GOT3 (cell line): ENCODE data around the gene CMTM4.
"Not testable (repeated sequence)": the region's sequence is repeated elsewhere in the genome, so short reads cannot be mapped to it uniquely, and the experiment has no call there.

ENCODE experiments used
- DNase-seq: peaks from one replicate; lab custom pipeline; 2025; ENCODE audit warnings: mixed read lengths; lab: John Stamatoyannopoulos, UW

Gene CMTM4

GRCh38 chr16:66616169-66616568, 80.4 kb downstream of the CMTM4 start:
- no peak for DNase-seq

GRCh38 chr16:66614161-66614802, 82.3 kb downstream of the CMTM4 start:
- DNase-seq, result no peak

- DNase-seq, result no peak
These were observed 84.1 kb downstream of the CMTM4 start for GRCh38 chr16:66612422-66612821.

GRCh38 chr16:66611911-66612310, 84.6 kb downstream of the CMTM4 start:
- not testable (repeated sequence) for DNase-seq

GRCh38 chr16:66610111-66610820, 86.3 kb downstream of the CMTM4 start:
- DNase-seq, result no peak

GRCh38 chr16:66609139-66609510, 87.4 kb downstream of the CMTM4 start:
- DNase-seq, result no peak

GRCh38 chr16:66608241-66609138, 88.1 kb downstream of the CMTM4 start:
- peak; percentile 46 for DNase-seq

GRCh38 chr16:66605979-66606751, 90.4 kb downstream of the CMTM4 start:
- DNase-seq, result no peak

- DNase-seq, result peak; percentile 42
These were observed 91.2 kb downstream of the CMTM4 start for GRCh38 chr16:66605177-66605978.

- peak; percentile 42 for DNase-seq
These were observed 92.0 kb downstream of the CMTM4 start, which contains the start of gene CMTM3 for GRCh38 chr16:66604376-66605176. Gene CMTM3, plus strand, starts transcription at chr16:66604704. Its CDS starts 102 bp downstream, at chr16:66604806.

- DNase-seq, result peak; percentile 51
These were observed 92.8 kb downstream of the CMTM4 start for GRCh38 chr16:66603537-66604375.

GRCh38 chr16:66601471-66601870, 95.1 kb downstream of the CMTM4 start:
- no peak for DNase-seq

GRCh38 chr16:66600477-66600876, 96.1 kb downstream of the CMTM4 start:
- DNase-seq, result no peak

GRCh38 chr16:66599726-66600125, 96.8 kb downstream of the CMTM4 start:
- DNase-seq, result no peak

GRCh38 chr16:66598111-66598510, 98.4 kb downstream of the CMTM4 start:
- DNase-seq, result no peak

- no peak for DNase-seq
These were observed 99.3 kb downstream of the CMTM4 start for GRCh38 chr16:66596986-66597848.

- not testable (repeated sequence) for DNase-seq
These were observed 100.0 kb downstream of the CMTM4 start for GRCh38 chr16:66596559-66596958.

GRCh38 chr16:66594739-66595138, 101.8 kb downstream of the CMTM4 start:
- no peak for DNase-seq
